Psoas muscle (tissue), 8 donors: Measurements from ENCODE around the gene FABP2. TPM values are rescaled to one million over a fixed set of nuclear protein-coding genes. Genes with fewer than 3 reads are reported as not detected.

ENCODE experiments used
- ATAC-seq, 4 donors: fragments of 200-7000 bp; cut with Tn5 transposase; one replicate each; pipeline ENCODE4 v1.9.1; 2020; ENCODE audit warnings: moderate library complexity in 3 of 4, mild to moderate bottlenecking in 2 of 4
- DNase-seq, 2 donors: peaks; one replicate each; pipeline ENCODE4 v3.0.0-alpha.2; 2020
- H3K27ac ChIP-seq: fragments of 200-600 bp; one replicate; pipeline ENCODE4 v1.8.0; 2022
- H3K27me3 ChIP-seq, 3 donors: fragments of 200-600 bp in 1 of 3; one replicate each; pipeline versions ENCODE4 v1.6.1 to v1.8.0; 2013 to 2022; ENCODE audit warnings: low read length in 2 of 3, mild to moderate bottlenecking in 2 of 3, moderate library complexity in 1 of 3; ENCODE audit not compliant: insufficient read depth in 3 of 3
- H3K36me3 ChIP-seq, 2 donors: fragments of 200-600 bp in 1 of 2; one replicate each; pipeline versions ENCODE4 v1.6.1 to v1.8.0; 2013 to 2022; ENCODE audit warnings: low read depth in 1 of 2, mild to moderate bottlenecking in 1 of 2, moderate library complexity in 1 of 2; ENCODE audit not compliant: insufficient read depth in 1 of 2
- H3K4me1 ChIP-seq: fragments of 200-600 bp; one replicate; pipeline ENCODE4 v1.8.0; 2022
- H3K4me3 ChIP-seq: fragments of 200-600 bp; one replicate; pipeline ENCODE4 v1.8.0; 2022; ENCODE audit warnings: mild to moderate bottlenecking
- H3K9me3 ChIP-seq: fragments of 200-600 bp; one replicate; pipeline ENCODE4 v1.8.0; 2022
- WGBS, 3 donors: extraction: QIAGEN DNeasy Blood & Tissue Kit; methylation state at CpG; one replicate each; pipeline versions ENCODE4 v1.1.6 to v1.1.7; 2013; 5-methylcytosine and 5-hydroxymethylcytosine counted together
- intact Hi-C, 2 donors: fragments of 100-400 bp; cut with DNase I; formaldehyde crosslinking; loops; one replicate each; pipeline versions ENCODE4 v1.11.0 to v1.14.2; 2022
- polyA plus RNA-seq, 3 donors: library from polyadenylated mRNA; stranded (reverse); fragments of 200-250 nt; gene quantifications; one replicate each; pipeline ENCODE4 v1.2.3, GENCODE V29; 2013
- total RNA-seq, 4 donors: library from RNA; stranded (reverse); fragmentation: NEBNext Ultra II Directional in 2 of 4; extraction: Animal tissue kit (Norgen Biotek cat#: 25700) in 2 of 4; gene quantifications; one replicate each; pipeline versions ENCODE4 v1.2.1 to v1.2.4, GENCODE V29; 2021 to 2023
- TF ChIP-seq, protein P1 (sequence below): fragments of 200-600 bp; IDR thresholded peaks from one replicate; pipeline ENCODE4 v1.8.0; 2022; ENCODE audit warnings: antibody characterized with exemption
- donor health status: healthy with polysubstance abuse.
- donor health status: DM: no; HTN: no; CAD: no; lungs with moderate emphysema.
- donor health status: Bipolar disorder and iron deficiency.
- donor health status: healthy.
- donor health status: DM: yes; HTN: yes; CAD: no.
- donor health status: DM: no; HTN: no; CAD: no.
- donor health status: DM: no; HTN: no; CAD: no.
- donor health status: DM: yes; HTN: yes; CAD: no.

Gene FABP2
- total and polyA plus RNA-seq, 7 donors: 0.04 to 0.26 TPM; not detected in 5

DNA sequence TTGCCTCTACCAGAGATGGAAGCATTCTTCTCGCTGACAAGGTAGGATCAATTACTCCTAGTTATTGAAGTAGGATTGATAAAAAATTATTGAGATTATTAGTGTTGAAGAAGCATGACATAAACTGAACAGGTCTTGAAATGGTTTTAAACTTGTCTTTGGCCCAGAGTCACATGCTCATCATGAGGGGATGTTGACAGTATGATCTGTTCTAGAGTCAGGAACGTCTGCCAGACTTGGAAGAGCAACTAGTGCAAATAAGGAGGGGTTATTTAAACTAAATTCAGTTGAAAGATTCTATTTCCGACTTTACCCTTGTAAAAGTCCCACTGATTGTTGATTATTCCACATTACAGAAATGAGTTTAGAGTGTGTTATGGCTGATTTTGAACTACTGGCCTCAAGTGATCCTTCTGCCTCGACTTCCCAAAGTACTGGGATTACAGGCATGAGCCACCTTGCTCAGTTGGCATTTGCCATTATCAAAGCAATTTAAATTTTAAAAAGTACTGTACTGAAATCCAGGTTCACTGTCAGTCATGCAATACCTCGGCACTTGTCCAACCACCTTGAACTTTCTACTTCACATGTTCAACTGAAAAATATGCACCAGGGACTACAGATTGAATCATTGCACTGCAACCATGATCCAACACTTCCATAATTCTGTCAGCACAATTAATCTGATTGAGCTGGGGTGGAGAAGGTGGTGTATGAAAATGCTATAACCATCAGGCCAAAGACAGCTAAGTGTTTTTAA lies 19.7 kb downstream of the FABP2 start:
- Histone ChIP-seq H3K27me3 (no peaks in the 10 kb centered on the region), H3K27ac (no peak overlapping the region), H3K4me3 (no peak overlapping the region), H3K4me1 (peaks cover 21% of the 10 kb centered on the region), H3K36me3 (peaks cover 0 to 4% of the 10 kb centered on the region in 2 donors), H3K9me3 (no peaks in the 10 kb centered on the region)
- intact Hi-C loops: loop anchor here in 1 of 2 donors (10.0 kb wide), 1 partner anchor 753 kb away; no protein-coding TSS in a partner anchor
- DNase-seq (no peak), ATAC-seq (no peak)
- TF ChIP-seq, protein P1, sequence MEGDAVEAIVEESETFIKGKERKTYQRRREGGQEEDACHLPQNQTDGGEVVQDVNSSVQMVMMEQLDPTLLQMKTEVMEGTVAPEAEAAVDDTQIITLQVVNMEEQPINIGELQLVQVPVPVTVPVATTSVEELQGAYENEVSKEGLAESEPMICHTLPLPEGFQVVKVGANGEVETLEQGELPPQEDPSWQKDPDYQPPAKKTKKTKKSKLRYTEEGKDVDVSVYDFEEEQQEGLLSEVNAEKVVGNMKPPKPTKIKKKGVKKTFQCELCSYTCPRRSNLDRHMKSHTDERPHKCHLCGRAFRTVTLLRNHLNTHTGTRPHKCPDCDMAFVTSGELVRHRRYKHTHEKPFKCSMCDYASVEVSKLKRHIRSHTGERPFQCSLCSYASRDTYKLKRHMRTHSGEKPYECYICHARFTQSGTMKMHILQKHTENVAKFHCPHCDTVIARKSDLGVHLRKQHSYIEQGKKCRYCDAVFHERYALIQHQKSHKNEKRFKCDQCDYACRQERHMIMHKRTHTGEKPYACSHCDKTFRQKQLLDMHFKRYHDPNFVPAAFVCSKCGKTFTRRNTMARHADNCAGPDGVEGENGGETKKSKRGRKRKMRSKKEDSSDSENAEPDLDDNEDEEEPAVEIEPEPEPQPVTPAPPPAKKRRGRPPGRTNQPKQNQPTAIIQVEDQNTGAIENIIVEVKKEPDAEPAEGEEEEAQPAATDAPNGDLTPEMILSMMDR: no peak
- 66 to 75% (median 66%) methylated on average over 5 of the region's 5 CpGs for WGBS, 3 donors

DNA sequence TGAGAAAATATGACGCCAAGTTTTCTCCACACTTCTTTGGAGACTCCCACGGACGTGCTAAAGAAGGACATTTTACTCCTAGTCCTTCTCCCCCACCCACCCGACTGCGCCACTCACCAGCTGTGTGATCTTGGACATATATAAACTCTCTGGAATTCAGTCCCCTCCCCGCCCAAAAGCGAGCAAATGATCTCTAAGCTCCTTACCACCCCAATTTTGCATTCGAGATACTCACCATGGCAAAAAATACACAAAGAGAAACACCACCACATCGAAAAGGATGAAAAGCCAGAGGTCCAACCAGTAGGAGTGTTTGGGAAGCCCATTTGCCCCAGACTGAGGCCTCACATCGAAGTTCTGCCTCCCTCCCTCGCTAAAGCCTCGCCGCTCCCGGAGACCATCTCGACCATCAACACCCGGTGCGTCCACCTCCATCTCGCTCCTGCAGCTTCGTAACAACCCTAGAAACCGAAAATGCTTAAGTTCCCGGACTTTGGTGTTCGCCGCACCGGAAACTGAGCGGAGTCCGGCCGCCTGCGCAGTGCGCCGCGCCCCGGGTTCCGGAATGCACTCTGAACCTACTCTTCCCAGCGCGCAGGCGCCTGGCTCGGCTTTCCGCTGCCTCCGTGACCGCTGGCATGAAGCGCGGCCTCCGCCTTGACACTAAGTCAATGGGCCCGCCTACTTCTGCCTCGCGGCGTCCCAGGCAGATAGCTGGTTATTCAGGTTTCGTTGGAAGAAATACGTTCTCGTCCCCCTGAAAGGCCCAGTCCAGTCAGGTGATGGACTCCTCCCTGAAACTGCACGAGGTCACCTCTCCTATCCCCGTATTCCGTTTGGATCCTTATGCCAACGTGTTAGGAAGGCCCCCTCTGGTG lies 21.6 kb downstream of the FABP2 start:
- no peaks in the 10 kb centered on the region for H3K27me3 ChIP-seq
- TF ChIP-seq, protein P1: no peak
- H3K36me3 ChIP-seq: peaks cover 0 to 22% of the 10 kb centered on the region in 2 donors
- intact Hi-C loops: loop anchor here in 1 of 2 donors (10.0 kb wide), 1 partner anchor 754 kb away; no protein-coding TSS in a partner anchor
- 0 to 1% (median 1%) methylated on average over 54 of the region's 54 CpGs for WGBS, 3 donors
- H3K9me3 ChIP-seq: no peaks in the 10 kb centered on the region
- DNase-seq (peak; percentile 96), ATAC-seq (peak; percentile 93 to 96 (median 96))
- peaks cover 26% of the 10 kb centered on the region for H3K4me1 ChIP-seq
- H3K27ac ChIP-seq: peak overlapping the region; percentile 84
- H3K4me3 ChIP-seq: peak overlapping the region; percentile 69

DNA sequence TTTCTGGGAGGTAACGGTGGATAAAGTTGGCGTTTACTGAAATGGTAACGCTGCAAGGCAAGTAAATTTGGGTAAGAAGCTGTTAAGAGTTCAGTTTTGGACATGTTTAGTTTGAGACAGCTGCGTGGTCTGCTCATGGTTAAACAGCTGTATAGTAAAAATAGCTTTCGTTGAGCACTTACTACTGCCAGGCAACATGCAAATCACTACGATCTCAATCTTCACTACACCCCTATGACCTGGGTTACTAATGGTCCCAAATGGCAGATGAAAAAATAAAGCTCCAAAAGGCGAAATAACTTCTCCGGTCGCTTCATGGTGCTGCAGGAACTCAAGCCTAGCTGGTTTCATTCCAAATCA lies 22.2 kb downstream of the FABP2 start:
- DNase-seq (no peak), ATAC-seq (peak; percentile 32 to 58 (median 56))
- H3K27ac ChIP-seq: peak overlapping the region; percentile 84
- intact Hi-C loops: loop anchor here in 1 of 2 donors (10.0 kb wide), 1 partner anchor 755 kb away; no protein-coding TSS in a partner anchor
- H3K4me1 ChIP-seq: peaks cover 26% of the 10 kb centered on the region
- TF ChIP-seq, protein P1: no peak
- H3K36me3 ChIP-seq: peaks cover 0 to 28% of the 10 kb centered on the region in 2 donors
- H3K9me3 ChIP-seq: no peaks in the 10 kb centered on the region
- H3K27me3 ChIP-seq: no peaks in the 10 kb centered on the region
- 0% methylated on average over 9 of the region's 9 CpGs for WGBS, 3 donors
- peak overlapping the region; percentile 69 for H3K4me3 ChIP-seq

DNA sequence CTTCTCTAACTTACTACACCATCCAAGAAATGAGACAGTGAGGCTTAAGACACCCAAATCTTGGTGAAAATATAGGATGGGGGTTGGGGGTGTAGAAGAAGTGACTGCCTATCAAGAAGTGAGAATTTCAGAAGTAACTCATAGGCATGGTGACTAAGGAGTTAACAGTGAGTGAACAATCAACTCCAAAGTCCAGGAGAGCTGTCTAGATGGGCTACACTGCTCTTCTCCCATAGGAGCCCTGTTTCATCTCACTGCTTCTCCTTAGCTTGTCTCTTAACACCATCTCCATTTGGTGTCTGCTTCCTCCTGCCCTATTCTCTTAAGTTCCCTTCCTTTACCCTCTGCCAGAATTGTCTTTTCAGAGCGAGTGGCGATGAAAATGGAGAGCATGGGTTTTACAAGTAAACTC lies 22.7 kb downstream of the FABP2 start:
- TF ChIP-seq, protein P1: no peak
- ATAC-seq (peak in 2 of 4 donors; percentile 13 to 37), DNase-seq (no peak)
- peak overlapping the region; percentile 84 for H3K27ac ChIP-seq
- peak overlapping the region; percentile 69 for H3K4me3 ChIP-seq
- no peaks in the 10 kb centered on the region for H3K9me3 ChIP-seq
- intact Hi-C loops: no loop called here
- H3K4me1 ChIP-seq: peaks cover 26% of the 10 kb centered on the region
- H3K36me3 ChIP-seq: peaks cover 0 to 28% of the 10 kb centered on the region in 2 donors
- no peaks in the 10 kb centered on the region for H3K27me3 ChIP-seq
- WGBS, 3 donors: 0 to 3% (median 2%) methylated on average over 2 of the region's 2 CpGs
